CD8-positive, alpha-beta memory T cell (primary cell): ENCODE data around the gene SMURF2. TPM values are rescaled to one million over a fixed set of nuclear protein-coding genes. Genes with fewer than 3 reads are reported as not detected.

Experiments
- CTCF ChIA-PET: fragments of 350-600 bp; sonication (Branson Sonifier 250); formaldehyde crosslinking; loops from one replicate; lab custom pipeline; 2021; ENCODE audit warnings: antibody characterized with exemption; lab: Charles Lee
- POLR2A ChIA-PET: fragments of 350-600 bp; sonication (Branson Sonifier 250); formaldehyde crosslinking; loops from one replicate; lab custom pipeline; 2021; ENCODE audit warnings: antibody characterized with exemption; lab: Charles Lee
- DNase-seq, 5 donors: peaks; one replicate each; pipeline versions ENCODE4 v3.0.0 to v3.0.0-alpha.2; 2020 to 2022; ENCODE audit warnings: mixed read lengths in 1 of 5
- H3K27ac ChIP-seq: one replicate; pipeline ENCODE4 v1.7.0; 2013; ENCODE audit warnings: low read depth, mild to moderate bottlenecking, low read length, moderate library complexity
- H3K27me3 ChIP-seq: 2 replicates; pipeline ENCODE4 v1.7.0; 2013; ENCODE audit warnings: low read length, mild to moderate bottlenecking; ENCODE audit not compliant: insufficient read depth, poor library complexity, severe bottlenecking
- H3K36me3 ChIP-seq: 2 replicates; pipeline ENCODE4 v1.7.0; 2013; ENCODE audit warnings: mild to moderate bottlenecking, low read length, moderate library complexity; ENCODE audit not compliant: insufficient read depth
- H3K4me1 ChIP-seq: 2 replicates; pipeline ENCODE4 v1.7.0; 2013; ENCODE audit warnings: mild to moderate bottlenecking, low read length, moderate library complexity; ENCODE audit not compliant: insufficient read depth
- H3K4me3 ChIP-seq: 2 replicates; pipeline ENCODE4 v1.7.0; 2013; ENCODE audit warnings: mild to moderate bottlenecking, low read length
- H3K9me3 ChIP-seq: 2 replicates; pipeline ENCODE4 v1.7.0; 2013; ENCODE audit warnings: mild to moderate bottlenecking, low read length
- H3K27ac Mint-ChIP-seq, 8 donors: one replicate each; pipeline ENCODE4 v1.8.0; 2020 to 2021; ENCODE audit warnings: mixed read lengths in 8 of 8, mild to moderate bottlenecking in 6 of 8, inconsistent platforms in 3 of 8, moderate library complexity in 3 of 8
- H3K27me3 Mint-ChIP-seq, 2 donors: one replicate each; pipeline ENCODE4 v1.8.0; 2020 to 2021; ENCODE audit warnings: mixed read lengths in 2 of 2, mild to moderate bottlenecking in 1 of 2, moderate library complexity in 1 of 2
- H3K36me3 Mint-ChIP-seq, 3 donors: one replicate each; pipeline ENCODE4 v1.8.0; 2020 to 2021; ENCODE audit warnings: mixed read lengths in 3 of 3, inconsistent platforms in 1 of 3, mild to moderate bottlenecking in 1 of 3
- H3K4me1 Mint-ChIP-seq, 3 donors: one replicate each; pipeline ENCODE4 v1.8.0; 2020 to 2021; ENCODE audit warnings: mixed read lengths in 3 of 3, inconsistent platforms in 1 of 3, mild to moderate bottlenecking in 1 of 3
- H3K4me3 Mint-ChIP-seq, 7 donors: one replicate each; pipeline ENCODE4 v1.8.0; 2020 to 2021; ENCODE audit warnings: mixed read lengths in 7 of 7, mild to moderate bottlenecking in 6 of 7, moderate library complexity in 4 of 7, inconsistent platforms in 2 of 7
- H3K9me3 Mint-ChIP-seq, 5 donors: one replicate each; pipeline ENCODE4 v1.8.0; 2020 to 2022; ENCODE audit warnings: mixed read lengths in 5 of 5, mild to moderate bottlenecking in 3 of 5, moderate library complexity in 2 of 5, inconsistent platforms in 1 of 5
- polyA plus RNA-seq: library from polyadenylated mRNA; unstranded; fragments of 300-500 nt; fragmentation: Illumina TruSeq; gene quantifications from one replicate; pipeline ENCODE4 v1.2.3, GENCODE V29; 2021
- total RNA-seq, 2 experiments: library from RNA; stranded (reverse); gene quantifications; one replicate each; pipeline ENCODE4 v1.2.3, GENCODE V29; 2021

SMURF2 gene
- total and polyA plus RNA-seq, 3 experiments from 2014 or later = 7.8 to 19.0 (median 18.9) TPM

DNA sequence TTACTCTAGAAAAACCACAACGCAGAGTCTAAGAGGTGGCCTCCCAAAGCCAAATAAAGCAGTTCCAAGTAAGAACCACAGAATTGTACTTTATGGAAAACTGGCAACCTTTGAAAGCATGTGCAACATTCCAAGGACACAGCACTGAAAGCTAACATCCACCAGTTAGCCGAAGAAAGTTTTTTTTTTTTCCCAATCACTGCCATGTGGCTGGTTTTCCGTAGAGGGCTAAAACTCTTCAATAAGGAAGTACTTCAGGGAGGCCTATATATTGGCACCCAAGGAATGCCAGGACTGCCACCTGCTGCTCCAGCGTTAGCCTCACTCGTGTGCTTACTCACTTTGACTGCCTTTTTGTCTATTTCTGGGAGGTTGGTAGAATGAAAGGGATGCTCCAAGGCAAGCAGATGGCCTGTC lies 130.1 kb downstream of the SMURF2 start:
- H3K9me3 Mint-ChIP-seq = no peaks in the 10 kb centered on the region
- H3K27me3 Mint-ChIP-seq = no peaks in the 10 kb centered on the region
- no peaks in the 10 kb centered on the region for H3K9me3 ChIP-seq
- ChIA-PET POLR2A (no interaction called here), CTCF (interaction anchor here (1.4 kb wide), 1 partner anchor 16 kb away, joined by 4 read pairs; no protein-coding TSS in a partner anchor)
- no peaks in the 10 kb centered on the region for H3K4me1 ChIP-seq
- no peak for DNase-seq
- peaks cover 0 to 2% (median 0%) of the 10 kb centered on the region in 3 donors for H3K4me1 Mint-ChIP-seq
- H3K4me3 Mint-ChIP-seq = no peak overlapping the region
- H3K27ac ChIP-seq = no peak overlapping the region
- H3K36me3 Mint-ChIP-seq = peaks cover 5 to 94% (median 30%) of the 10 kb centered on the region in 3 donors
- peaks cover 66% of the 10 kb centered on the region for H3K36me3 ChIP-seq
- peak overlapping the region in 3 of 8 donors; percentile 40 to 74 (median 42) for H3K27ac Mint-ChIP-seq
- H3K4me3 ChIP-seq = no peak overlapping the region
- H3K27me3 ChIP-seq = no peaks in the 10 kb centered on the region

DNA sequence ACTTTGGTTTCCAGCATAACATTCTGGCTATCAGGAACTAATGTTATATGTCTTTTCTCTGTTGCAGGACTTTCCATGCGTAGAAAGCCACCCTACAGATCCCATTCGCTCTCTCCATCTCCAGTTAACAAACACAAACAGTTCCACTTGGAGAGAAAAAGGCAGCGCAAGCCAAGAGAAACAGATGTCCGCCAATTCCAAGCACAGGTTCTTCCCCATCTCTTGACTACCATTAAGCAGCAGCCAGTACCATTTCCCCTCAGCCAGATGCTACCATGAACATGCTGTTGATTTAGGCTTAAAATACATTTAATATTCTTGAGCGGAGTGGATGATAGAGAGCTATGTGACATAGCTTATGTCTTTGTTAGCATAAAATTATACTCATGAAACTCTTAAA lies 132.9 kb downstream of the SMURF2 start:
- Histone ChIP-seq H3K9me3 (no peaks in the 10 kb centered on the region), H3K27me3 (no peaks in the 10 kb centered on the region), H3K36me3 (peaks cover 70% of the 10 kb centered on the region), H3K27ac (no peak overlapping the region), H3K4me3 (no peak overlapping the region), H3K4me1 (no peaks in the 10 kb centered on the region)
- Mint-ChIP-seq H3K9me3 (no peaks in the 10 kb centered on the region), H3K27me3 (no peaks in the 10 kb centered on the region), H3K4me1 (peaks cover 0 to 5% (median 0%) of the 10 kb centered on the region in 3 donors), H3K27ac (peak overlapping the region in 1 of 8 donors; percentile 75), H3K4me3 (no peak overlapping the region), H3K36me3 (peaks cover 8 to 91% (median 38%) of the 10 kb centered on the region in 3 donors)
- ChIA-PET POLR2A (no interaction called here), CTCF (interaction anchor here (1.4 kb wide), 1 partner anchor 109 kb away, joined by 5 read pairs; no protein-coding TSS in a partner anchor)
- no peak for DNase-seq

DNA sequence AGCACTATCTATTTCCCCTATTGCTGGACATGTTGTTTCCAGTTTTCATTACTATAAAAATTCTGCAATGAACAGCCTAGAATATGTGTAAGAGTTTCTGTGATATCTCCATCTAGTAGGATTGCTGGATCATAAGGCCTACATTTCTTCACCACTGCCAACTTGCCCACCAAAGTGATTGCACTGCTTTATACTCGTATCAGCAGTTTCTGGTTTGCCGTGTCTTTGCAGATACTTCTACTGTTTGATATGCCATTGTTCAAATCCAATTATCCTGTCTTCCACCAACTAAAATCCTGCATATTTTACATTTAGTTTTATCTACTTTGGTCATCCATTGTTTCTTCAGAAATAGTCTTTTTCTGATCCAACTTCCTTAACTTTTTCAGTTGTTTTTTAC lies 134.2 kb downstream of the SMURF2 start:
- no peak overlapping the region for H3K4me3 Mint-ChIP-seq

DNA sequence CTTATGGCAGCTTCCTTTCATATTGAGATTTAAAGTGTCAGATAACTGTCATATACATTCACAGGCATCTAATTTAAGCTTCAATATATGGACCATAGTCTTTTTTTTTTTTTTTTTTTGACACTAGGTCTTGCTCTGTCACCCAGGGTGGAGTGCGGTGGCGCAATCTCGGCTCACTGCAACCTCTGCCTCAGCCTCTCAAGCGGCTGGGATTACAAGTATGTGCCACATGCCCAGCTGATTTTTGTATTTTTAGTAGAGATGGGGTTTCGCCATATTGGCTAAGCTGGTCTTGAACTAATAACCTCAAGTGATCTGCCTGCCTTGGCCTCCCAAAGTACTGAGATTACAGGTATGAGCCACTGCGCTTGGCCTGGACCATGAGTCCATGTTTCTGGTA lies 141.7 kb downstream of the SMURF2 start:
- Mint-ChIP-seq H3K9me3 (no peaks in the 10 kb centered on the region), H3K4me1 (peaks cover 8 to 28% (median 14%) of the 10 kb centered on the region in 3 donors), H3K27me3 (no peaks in the 10 kb centered on the region), H3K27ac (no peak overlapping the region), H3K4me3 (no peak overlapping the region), H3K36me3 (peaks cover 0 to 81% (median 15%) of the 10 kb centered on the region in 3 donors)
- no peak for DNase-seq
- no peak overlapping the region for H3K27ac ChIP-seq
- H3K4me3 ChIP-seq = no peak overlapping the region
- no peaks in the 10 kb centered on the region for H3K9me3 ChIP-seq
- CTCF ChIA-PET = no interaction called here
- peaks cover 43% of the 10 kb centered on the region for H3K36me3 ChIP-seq
- H3K4me1 ChIP-seq = no peaks in the 10 kb centered on the region
- H3K27me3 ChIP-seq = no peaks in the 10 kb centered on the region
- POLR2A ChIA-PET = interaction anchor here (0.7 kb wide), 1 partner anchor 15 kb away, joined by 3 read pairs; no protein-coding TSS in a partner anchor

More for the DNA sequence above, 134.2 kb downstream of the SMURF2 start:
- Histone ChIP-seq H3K4me3 (no peak overlapping the region), H3K4me1 (no peaks in the 10 kb centered on the region), H3K36me3 (peaks cover 74% of the 10 kb centered on the region), H3K27ac (no peak overlapping the region), H3K27me3 (no peaks in the 10 kb centered on the region), H3K9me3 (no peaks in the 10 kb centered on the region)
- peaks cover 3 to 5% (median 5%) of the 10 kb centered on the region in 3 donors for H3K4me1 Mint-ChIP-seq
- ChIA-PET CTCF (interaction anchor here (1.1 kb wide), 1 partner anchor 20 kb away, joined by 4 read pairs; no protein-coding TSS in a partner anchor), POLR2A (no interaction called here)
- H3K27me3 Mint-ChIP-seq = no peaks in the 10 kb centered on the region
- H3K27ac Mint-ChIP-seq = peak overlapping the region in 2 of 8 donors; percentile 5 to 91
- DNase-seq = no peak
- no peaks in the 10 kb centered on the region for H3K9me3 Mint-ChIP-seq
- H3K36me3 Mint-ChIP-seq = peaks cover 7 to 89% (median 41%) of the 10 kb centered on the region in 3 donors

DNA sequence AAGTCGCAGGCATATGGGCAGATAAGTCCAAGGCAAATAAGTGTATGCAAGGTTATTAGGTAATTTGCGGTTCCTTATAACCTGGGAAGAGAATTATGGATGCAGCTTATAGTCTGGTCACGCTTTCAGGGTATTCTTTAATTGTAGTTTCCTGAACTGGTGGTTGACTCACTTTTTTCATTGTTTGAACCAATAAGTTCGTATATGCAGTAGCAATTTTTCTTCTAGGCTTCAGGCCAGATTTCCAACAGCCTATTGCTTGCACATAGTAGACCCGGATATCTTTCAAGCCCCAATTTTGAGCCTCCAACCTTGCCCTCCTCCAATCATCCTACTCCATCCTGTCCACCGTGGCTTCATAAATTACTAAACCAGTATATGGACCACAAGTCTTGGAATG lies 142.5 kb downstream of the SMURF2 start:
- peaks cover 14 to 34% (median 19%) of the 10 kb centered on the region in 3 donors for H3K4me1 Mint-ChIP-seq
- no peaks in the 10 kb centered on the region for H3K4me1 ChIP-seq

DNA sequence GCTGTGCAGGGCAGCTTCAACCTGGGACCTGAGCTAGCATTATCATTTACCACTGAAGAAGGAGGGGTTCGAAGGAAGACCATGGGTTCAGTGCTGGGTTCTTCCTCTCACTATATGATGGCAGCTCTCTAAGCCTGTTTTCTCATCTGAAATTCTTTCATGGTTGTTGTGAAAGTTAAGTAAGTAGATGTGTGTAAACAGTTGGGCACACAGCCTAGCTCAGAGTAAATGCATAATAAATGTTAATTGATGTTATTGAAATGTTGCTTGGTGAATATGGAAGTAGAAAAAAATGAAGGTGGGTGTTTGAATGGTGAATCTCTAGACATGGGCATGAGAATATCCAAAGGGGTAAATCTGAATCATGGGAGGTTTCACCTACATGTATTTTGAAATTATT lies 146.3 kb downstream of the SMURF2 start:
- ChIA-PET CTCF (interaction anchor here (0.8 to 1.3 kb wide), 2 partner anchors 16 to 96 kb away, joined by 4 read pairs; no protein-coding TSS in a partner anchor), POLR2A (interaction anchor here (2.0 kb wide), 1 partner anchor 9 kb away, joined by 8 read pairs; the partner anchor contains the start of genes CEP95 and DDX5)
- Mint-ChIP-seq H3K36me3 (peaks cover 0 to 91% (median 21%) of the 10 kb centered on the region in 3 donors), H3K27me3 (no peaks in the 10 kb centered on the region), H3K4me3 (no peak overlapping the region), H3K27ac (peak overlapping the region in 1 of 8 donors; percentile 5), H3K9me3 (no peaks in the 10 kb centered on the region), H3K4me1 (peaks cover 25 to 48% (median 35%) of the 10 kb centered on the region in 3 donors)
- Histone ChIP-seq H3K9me3 (no peaks in the 10 kb centered on the region), H3K4me3 (no peak overlapping the region), H3K36me3 (peaks cover 46% of the 10 kb centered on the region), H3K4me1 (no peaks in the 10 kb centered on the region), H3K27me3 (no peaks in the 10 kb centered on the region), H3K27ac (no peak overlapping the region)
- no peak for DNase-seq

More for the DNA sequence above, 142.5 kb downstream of the SMURF2 start:
- Histone ChIP-seq H3K27ac (no peak overlapping the region), H3K9me3 (no peaks in the 10 kb centered on the region), H3K4me3 (no peak overlapping the region), H3K27me3 (no peaks in the 10 kb centered on the region), H3K36me3 (peaks cover 48% of the 10 kb centered on the region)
- ChIA-PET CTCF (interaction anchor here (1.0 kb wide), 1 partner anchor 16 kb away, joined by 3 read pairs; no protein-coding TSS in a partner anchor), POLR2A (interaction anchor here (0.7 kb wide), 1 partner anchor 14 kb away, joined by 3 read pairs; no protein-coding TSS in a partner anchor)
- Mint-ChIP-seq H3K4me3 (no peak overlapping the region), H3K36me3 (peaks cover 0 to 84% (median 20%) of the 10 kb centered on the region in 3 donors), H3K27me3 (no peaks in the 10 kb centered on the region), H3K27ac (peak overlapping the region in 1 of 8 donors; percentile 84), H3K9me3 (no peaks in the 10 kb centered on the region)
- DNase-seq = no peak

DNA sequence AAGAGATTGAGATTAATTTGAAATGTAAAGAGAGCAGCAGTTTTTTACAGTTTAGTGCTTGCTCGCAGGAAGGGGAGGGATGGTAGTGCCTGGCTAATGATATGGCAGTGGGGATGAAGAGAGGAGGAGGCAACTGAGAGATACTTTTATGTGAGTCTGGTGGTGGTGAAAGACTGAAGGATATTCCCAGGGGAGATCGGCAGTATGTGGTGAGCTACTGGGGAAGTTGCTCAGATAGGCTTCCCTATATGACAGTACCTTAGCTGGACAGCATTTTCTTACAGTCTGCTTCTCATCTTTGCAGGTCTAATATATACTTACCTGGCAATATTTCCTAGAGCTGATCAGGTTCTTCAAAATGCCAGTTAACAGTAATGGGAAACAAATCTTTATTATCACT lies 146.7 kb downstream of the SMURF2 start:
- H3K27ac Mint-ChIP-seq = peak overlapping the region in 5 of 8 donors; percentile 5 to 67 (median 15)
- no peaks in the 10 kb centered on the region for H3K9me3 Mint-ChIP-seq
- ChIA-PET POLR2A (interaction anchor here (2.0 kb wide), 1 partner anchor 9 kb away, joined by 8 read pairs; the partner anchor contains the start of genes CEP95 and DDX5), CTCF (interaction anchor here (0.8 to 1.3 kb wide), 2 partner anchors 16 to 95 kb away, joined by 4 read pairs; no protein-coding TSS in a partner anchor)
- no peaks in the 10 kb centered on the region for H3K9me3 ChIP-seq
- H3K27me3 Mint-ChIP-seq = no peaks in the 10 kb centered on the region
- H3K36me3 Mint-ChIP-seq = peaks cover 0 to 91% (median 23%) of the 10 kb centered on the region in 3 donors
- no peak overlapping the region for H3K4me3 Mint-ChIP-seq
- no peak overlapping the region for H3K27ac ChIP-seq
- no peak for DNase-seq
- H3K4me1 ChIP-seq = no peaks in the 10 kb centered on the region
- peaks cover 46% of the 10 kb centered on the region for H3K36me3 ChIP-seq
- H3K4me1 Mint-ChIP-seq = peaks cover 25 to 49% (median 39%) of the 10 kb centered on the region in 3 donors
- no peak overlapping the region for H3K4me3 ChIP-seq
- no peaks in the 10 kb centered on the region for H3K27me3 ChIP-seq

DNA sequence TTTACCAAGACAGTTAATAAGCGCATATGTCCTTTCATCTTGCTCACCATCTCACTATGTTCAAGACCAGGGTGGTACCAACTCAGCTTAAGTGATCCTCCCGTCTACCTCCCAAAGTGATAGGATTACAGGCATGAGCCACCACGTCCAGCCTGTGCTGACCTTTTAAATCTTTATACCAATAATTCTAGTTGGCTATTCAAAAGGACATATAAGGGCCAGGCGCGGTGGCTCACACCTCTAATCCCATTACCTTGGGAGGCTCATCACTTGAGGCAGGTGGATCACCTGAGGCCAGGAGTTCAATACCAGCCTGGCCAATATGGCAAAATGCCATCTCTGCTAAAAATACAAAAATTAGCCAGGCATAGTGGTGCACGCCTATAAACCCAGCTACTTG lies 152.9 kb downstream of the SMURF2 start:
- Mint-ChIP-seq H3K9me3 (peaks cover 0 to 3% (median 2%) of the 10 kb centered on the region in 5 donors), H3K36me3 (peaks cover 10 to 84% (median 25%) of the 10 kb centered on the region in 3 donors), H3K4me1 (peaks cover 40 to 68% (median 62%) of the 10 kb centered on the region in 3 donors), H3K27ac (peak overlapping the region in 1 of 8 donors; percentile 49), H3K27me3 (peaks cover 0 to 19% of the 10 kb centered on the region in 2 donors), H3K4me3 (peak overlapping the region in 4 of 7 donors; percentile 39 to 72 (median 42))
- no peak overlapping the region for H3K27ac ChIP-seq
- ChIA-PET CTCF (interaction anchor here (1.8 kb wide), 1 partner anchor 89 kb away, joined by 5 read pairs; no protein-coding TSS in a partner anchor), POLR2A (interaction anchor here (0.5 to 1.6 kb wide), 3 partner anchors 12 to 104 kb away, joined by 3 to 10 read pairs (median 3); partner anchors contain the start of gene POLG2)
- H3K36me3 ChIP-seq = peaks cover 24% of the 10 kb centered on the region
- H3K9me3 ChIP-seq = no peaks in the 10 kb centered on the region
- H3K27me3 ChIP-seq = no peaks in the 10 kb centered on the region
- no peak overlapping the region for H3K4me3 ChIP-seq
- DNase-seq = no peak
- peaks cover 25% of the 10 kb centered on the region for H3K4me1 ChIP-seq
